Thoracic aorta (tissue), 2 donors: Measurements from ENCODE around the gene KLHL1. TPM values are rescaled to one million over a fixed set of nuclear protein-coding genes. Genes with fewer than 3 reads are reported as not detected.

Experiments
- ATAC-seq: fragments of 150-250 bp; one replicate; pipeline ENCODE4 v1.8.0; 2017; ENCODE audit warnings: low read depth; ENCODE audit not compliant: insufficient number of reproducible peaks, low FRiP score
- DNase-seq: peaks from one replicate; pipeline ENCODE4 v3.0.0-alpha.2; 2020; ENCODE audit warnings: low spot score
- H3K27ac ChIP-seq, 2 donors: fragments of 200-600 bp; sonication (generic); 1 replicate in 1 of 2; 2 replicates in 1 of 2; pipeline ENCODE4 v1.5.1; 2016; ENCODE audit warnings: mild to moderate bottlenecking in 2 of 2, moderate library complexity in 2 of 2
- H3K27me3 ChIP-seq: fragments of 200-600 bp; sonication (generic); replicated peaks from 2 replicates; pipeline ENCODE4 v1.6.0; 2016; ENCODE audit warnings: mild to moderate bottlenecking; ENCODE audit not compliant: insufficient read depth
- H3K36me3 ChIP-seq: fragments of 200-600 bp; sonication (generic); one replicate; pipeline ENCODE4 v1.5.1; 2016
- H3K4me1 ChIP-seq, 2 donors: fragments of 200-600 bp; sonication (generic); 1 replicate in 1 of 2; 2 replicates in 1 of 2; pipeline versions ENCODE4 v1.5.1 to v1.6.0; 2016; ENCODE audit warnings: low read depth in 2 of 2, mild to moderate bottlenecking in 1 of 2; ENCODE audit not compliant: control insufficient read depth in 1 of 2
- H3K4me3 ChIP-seq: fragments of 200-600 bp; sonication (generic); 2 replicates; pipeline ENCODE4 v1.5.1; 2016; ENCODE audit warnings: mild to moderate bottlenecking
- H3K9me3 ChIP-seq: fragments of 200-600 bp; sonication (generic); 2 replicates; pipeline ENCODE4 v1.5.1; 2016
- total RNA-seq, 2 donors: library from RNA; depleted of rRNA; stranded (reverse); fragments of >200 nt; gene quantifications; one replicate each; pipeline versions ENCODE4 v1.1.0 to v1.2.3, GENCODE V29; 2016
- TF ChIP-seq, protein P1 (sequence below): fragments of 200-600 bp; sonication (generic); IDR thresholded peaks from one replicate; pipeline ENCODE4 v1.5.1; 2019; ENCODE audit warnings: antibody characterized with exemption

KLHL1 gene
- total RNA-seq, 2 donors from 2014 or later: not detected

DNA sequence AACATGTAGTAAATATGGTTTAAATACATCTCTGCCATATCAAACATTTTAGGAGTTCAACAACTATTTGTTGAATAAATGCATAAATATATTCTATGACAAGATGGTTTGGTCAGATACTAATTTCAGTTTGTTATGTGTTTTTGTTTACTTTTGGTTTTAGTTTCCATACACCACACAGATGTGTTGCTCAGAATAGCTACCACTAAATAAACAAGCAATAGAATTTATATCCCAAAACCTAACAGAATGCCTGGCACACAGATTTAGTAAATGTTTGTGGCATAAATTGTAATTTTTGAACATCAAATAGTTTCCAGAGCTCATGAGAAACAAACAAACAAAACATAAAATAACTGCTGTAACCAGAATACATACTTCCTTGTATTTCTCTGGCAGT, 127.5 kb downstream of the KLHL1 start:
- H3K27ac ChIP-seq: no peak overlapping the region
- DNase-seq (no peak), ATAC-seq (no peak)
- TF ChIP-seq, protein P1, sequence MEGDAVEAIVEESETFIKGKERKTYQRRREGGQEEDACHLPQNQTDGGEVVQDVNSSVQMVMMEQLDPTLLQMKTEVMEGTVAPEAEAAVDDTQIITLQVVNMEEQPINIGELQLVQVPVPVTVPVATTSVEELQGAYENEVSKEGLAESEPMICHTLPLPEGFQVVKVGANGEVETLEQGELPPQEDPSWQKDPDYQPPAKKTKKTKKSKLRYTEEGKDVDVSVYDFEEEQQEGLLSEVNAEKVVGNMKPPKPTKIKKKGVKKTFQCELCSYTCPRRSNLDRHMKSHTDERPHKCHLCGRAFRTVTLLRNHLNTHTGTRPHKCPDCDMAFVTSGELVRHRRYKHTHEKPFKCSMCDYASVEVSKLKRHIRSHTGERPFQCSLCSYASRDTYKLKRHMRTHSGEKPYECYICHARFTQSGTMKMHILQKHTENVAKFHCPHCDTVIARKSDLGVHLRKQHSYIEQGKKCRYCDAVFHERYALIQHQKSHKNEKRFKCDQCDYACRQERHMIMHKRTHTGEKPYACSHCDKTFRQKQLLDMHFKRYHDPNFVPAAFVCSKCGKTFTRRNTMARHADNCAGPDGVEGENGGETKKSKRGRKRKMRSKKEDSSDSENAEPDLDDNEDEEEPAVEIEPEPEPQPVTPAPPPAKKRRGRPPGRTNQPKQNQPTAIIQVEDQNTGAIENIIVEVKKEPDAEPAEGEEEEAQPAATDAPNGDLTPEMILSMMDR: no peak
- H3K36me3 ChIP-seq: no peaks in the 10 kb centered on the region
- H3K27me3 ChIP-seq: no peaks in the 10 kb centered on the region
- no peak overlapping the region for H3K4me3 ChIP-seq
- no peaks in the 10 kb centered on the region for H3K9me3 ChIP-seq
- H3K4me1 ChIP-seq: no peaks in the 10 kb centered on the region

- no peaks in the 10 kb centered on the region for H3K27me3 ChIP-seq
- DNase-seq (no peak), ATAC-seq (no peak)
These were observed 132.8 kb downstream of the KLHL1 start for GRCh38 chr13:69975496-69975895.

DNA sequence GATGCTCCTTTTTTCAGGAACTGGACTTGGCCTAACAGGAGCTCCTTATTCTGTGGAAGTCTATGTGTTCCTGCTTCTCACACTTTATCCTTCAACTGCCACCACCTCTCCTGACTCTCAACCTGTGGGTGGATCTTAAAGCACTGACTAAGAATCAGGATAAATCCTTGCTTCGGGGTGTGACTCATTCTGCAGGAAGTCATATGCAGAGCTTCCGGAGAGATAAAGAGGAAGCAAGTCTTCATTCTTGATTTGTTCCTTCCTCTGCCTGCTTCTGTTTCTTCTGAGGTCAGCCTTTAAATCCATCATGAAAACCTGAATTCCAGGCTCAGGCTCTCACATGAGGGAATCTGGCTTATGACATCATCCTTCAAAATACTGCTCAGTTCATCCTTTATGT, 137.7 kb downstream of the KLHL1 start:
- Histone ChIP-seq H3K9me3 (no peaks in the 10 kb centered on the region), H3K27ac (no peak overlapping the region), H3K27me3 (no peaks in the 10 kb centered on the region), H3K4me1 (no peaks in the 10 kb centered on the region), H3K4me3 (no peak overlapping the region), H3K36me3 (no peaks in the 10 kb centered on the region)
- TF ChIP-seq, protein P1: no peak
- ATAC-seq (no peak), DNase-seq (no peak)

More at GRCh38 chr13:69975496-69975895, 132.8 kb downstream of the KLHL1 start:
- no peaks in the 10 kb centered on the region for H3K9me3 ChIP-seq
- H3K27ac ChIP-seq: no peak overlapping the region
- no peaks in the 10 kb centered on the region for H3K36me3 ChIP-seq
- H3K4me3 ChIP-seq: no peak overlapping the region
- TF ChIP-seq, protein P1: no peak
- H3K4me1 ChIP-seq: no peaks in the 10 kb centered on the region

- Histone ChIP-seq H3K36me3 (no peaks in the 10 kb centered on the region), H3K27ac (no peak overlapping the region), H3K9me3 (no peaks in the 10 kb centered on the region), H3K4me3 (no peak overlapping the region), H3K27me3 (no peaks in the 10 kb centered on the region), H3K4me1 (no peaks in the 10 kb centered on the region)
- TF ChIP-seq, protein P1: no peak
- ATAC-seq (no peak), DNase-seq (no peak)
These were observed 149.2 kb downstream of the KLHL1 start for GRCh38 chr13:69959046-69959445.

- H3K4me3 ChIP-seq: no peak overlapping the region
- DNase-seq: no peak
- H3K27ac ChIP-seq: no peak overlapping the region
- ATAC-seq: no peak
- no peaks in the 10 kb centered on the region for H3K4me1 ChIP-seq
- H3K27me3 ChIP-seq: no peaks in the 10 kb centered on the region
- no peaks in the 10 kb centered on the region for H3K9me3 ChIP-seq
- H3K36me3 ChIP-seq: no peaks in the 10 kb centered on the region
- TF ChIP-seq, protein P1: no peak
These were observed 151.4 kb downstream of the KLHL1 start for GRCh38 chr13:69956839-69957238.
